HCT116 (cell line): ENCODE data around the gene COG5. TPM values are rescaled to one million over a fixed set of nuclear protein-coding genes. Genes with fewer than 3 reads are reported as not detected.

Source experiments
- ATAC-seq: fragments of 200-7000 bp; cut with Tn5 transposase; 2 replicates; pipeline ENCODE4 v1.9.1; 2020; ENCODE audit warnings: mild to moderate bottlenecking, moderate library complexity
- BruUV-seq: library from RNA; stranded (reverse); fragments of 400-500 nt; replicated peaks from 2 replicates; lab custom pipeline; 2021; lab: Mats Ljungman, UMichigan
- CTCF ChIA-PET: fragments of 300-600 bp; sonication (Branson Sonifier 250); formaldehyde crosslinking; loops from one replicate; lab custom pipeline; 2021; ENCODE audit warnings: antibody characterized with exemption; lab: Charles Lee
- POLR2A ChIA-PET: fragments of 300-600, 350-600 bp; sonication (Branson Sonifier 250); formaldehyde crosslinking; loops from one replicate; lab custom pipeline; 2021; ENCODE audit warnings: antibody characterized with exemption; lab: Charles Lee
- RAD21 ChIA-PET, 2 experiments: fragments of 300-600 bp; sonication (Branson Sonifier 250); formaldehyde crosslinking; loops; one replicate each; lab custom pipeline; 2023; ENCODE audit warnings: low total read pairs in 2 of 2; ENCODE audit not compliant: uncharacterized antibody in 2 of 2, unreplicated experiment in 2 of 2, low non-redundant PET in 1 of 2; lab: Charles Lee
- DNase-seq: peaks from one replicate; pipeline ENCODE4 v3.0.0-alpha.2; 2010; ENCODE audit warnings: low read depth, low spot score
- H2AFZ ChIP-seq: fragments of 200-600 bp; shearing (Covaris generic), sonication (generic); 2 replicates; pipeline ENCODE4 v1.6.1; 2017; ENCODE audit warnings: low read depth, mixed run types, mixed read lengths, antibody characterized with exemption, low read length; ENCODE audit not compliant: poor library complexity, severe bottlenecking
- H3K27ac ChIP-seq: 2 replicates; pipeline ENCODE4 v1.5.1; 2012; ENCODE audit warnings: low read depth, low read length
- H3K27me3 ChIP-seq: fragments of 200-600 bp; sonication (generic); 2 replicates; pipeline ENCODE4 v1.6.1; 2016; ENCODE audit warnings: mixed run types, low read length, mixed read lengths; ENCODE audit not compliant: insufficient read depth
- H3K36me3 ChIP-seq, 2 experiments: fragments of 200-500 bp in 1 of 2; fragments of 200-600 bp in 1 of 2; sonication (Bioruptor generic) in 1 of 2; sonication (generic) in 1 of 2; 2 replicates each; pipeline versions ENCODE4 v1.5.1 to v1.6.1; 2014 to 2016; ENCODE audit warnings: low read length in 2 of 2, inconsistent platforms in 1 of 2, mixed read lengths in 1 of 2, mixed run types in 1 of 2; ENCODE audit not compliant: insufficient read depth in 2 of 2, control insufficient read depth in 1 of 2
- H3K4me1 ChIP-seq, 2 experiments: fragments of 200-600 bp in 1 of 2; sonication (generic) in 1 of 2; 2 replicates each; pipeline versions ENCODE4 v1.5.1 to v1.6.1; 2012 to 2017; ENCODE audit warnings: low read length in 2 of 2, inconsistent platforms in 1 of 2, mild to moderate bottlenecking in 1 of 2, mixed read lengths in 1 of 2, mixed run types in 1 of 2, moderate library complexity in 1 of 2; ENCODE audit not compliant: insufficient read depth in 2 of 2, control insufficient read depth in 1 of 2
- H3K4me2 ChIP-seq: fragments of 200-600 bp; sonication (generic); 2 replicates; pipeline ENCODE4 v1.6.1; 2017; ENCODE audit warnings: mixed run types, low read length, mixed read lengths
- H3K4me3 ChIP-seq, 2 experiments: fragments of 200-600 bp in 1 of 2; sonication (generic) in 1 of 2; replicated peaks in 1 of 2; 2 replicates each; pipeline ENCODE4 v1.5.1; 2011 to 2016; ENCODE audit warnings: low read length in 2 of 2, control low read depth in 1 of 2, low read depth in 1 of 2, mild to moderate bottlenecking in 1 of 2, mixed read lengths in 1 of 2, mixed run types in 1 of 2
- H3K79me2 ChIP-seq: fragments of 200-600 bp; sonication (generic); 2 replicates; pipeline ENCODE4 v1.6.1; 2017; ENCODE audit warnings: mild to moderate bottlenecking, mixed run types, low read length, moderate library complexity, mixed read lengths; ENCODE audit not compliant: insufficient read depth
- H3K9ac ChIP-seq: fragments of 200-600 bp; sonication (generic); 2 replicates; pipeline ENCODE4 v1.6.1; 2016; ENCODE audit warnings: low read length, mixed read lengths
- H3K9me2 ChIP-seq: fragments of 200-600 bp; sonication (generic), shearing (Covaris generic); 2 replicates; pipeline ENCODE4 v1.6.1; 2017; ENCODE audit warnings: mixed run types, mild to moderate bottlenecking, moderate library complexity; ENCODE audit not compliant: insufficient read depth
- H3K9me3 ChIP-seq, 2 experiments: fragments of 200-500 bp in 1 of 2; fragments of 200-600 bp in 1 of 2; sonication (Bioruptor generic) in 1 of 2; sonication (generic) in 1 of 2; 2 replicates each; pipeline ENCODE4 v1.6.1; 2014 to 2017; ENCODE audit warnings: low read length in 2 of 2, mixed read lengths in 2 of 2, inconsistent platforms in 1 of 2, low read depth in 1 of 2, mild to moderate bottlenecking in 1 of 2, mixed run types in 1 of 2, moderate library complexity in 1 of 2; ENCODE audit not compliant: control insufficient read depth in 1 of 2, insufficient read depth in 1 of 2
- H4K20me1 ChIP-seq: fragments of 200-600 bp; sonication (generic), shearing (Covaris generic); 2 replicates; pipeline ENCODE4 v1.6.1; 2017; ENCODE audit warnings: mixed run types, mild to moderate bottlenecking, moderate library complexity; ENCODE audit not compliant: insufficient read depth
- CBX3 ChIP-seq: IDR thresholded peaks from 2 replicates; pipeline ENCODE4 v1.6.1; 2012; ENCODE audit warnings: low read depth
- CEBPB ChIP-seq: IDR thresholded peaks from 2 replicates; pipeline ENCODE4 v1.6.1; 2012; ENCODE audit warnings: low read depth
- ELF1 ChIP-seq: IDR thresholded peaks from 2 replicates; pipeline ENCODE4 v1.6.1; 2012; ENCODE audit warnings: low read depth, borderline replicate concordance
- EZH2 ChIP-seq: fragments of 200-600 bp; sonication (generic); IDR thresholded peaks from 2 replicates; pipeline ENCODE4 v1.6.1; 2017; ENCODE audit warnings: antibody characterized with exemption, mixed run types
- FOSL1 ChIP-seq: IDR thresholded peaks from 2 replicates; pipeline ENCODE4 v1.6.1; 2012; ENCODE audit warnings: low read depth
- JUND ChIP-seq: IDR thresholded peaks from 2 replicates; pipeline ENCODE4 v1.6.1; 2012
- POLR2A ChIP-seq: IDR thresholded peaks from 2 replicates; pipeline ENCODE4 v1.7.0; 2011; ENCODE audit warnings: borderline replicate concordance; ENCODE audit not compliant: insufficient read depth, insufficient read length; ENCODE audit errors: extremely low read depth
- POLR2AphosphoS5 ChIP-seq: IDR thresholded peaks from 2 replicates; pipeline ENCODE4 v1.6.1; 2011; ENCODE audit warnings: mild to moderate bottlenecking, low read depth, low read length, moderate library complexity
- RAD21 ChIP-seq: IDR thresholded peaks from 2 replicates; pipeline ENCODE4 v1.6.1; 2012; ENCODE audit warnings: low read depth, mild to moderate bottlenecking
- SP1 ChIP-seq: IDR thresholded peaks from 2 replicates; pipeline ENCODE4 v1.6.1; 2012; ENCODE audit warnings: low read depth
- SRF ChIP-seq: IDR thresholded peaks from 2 replicates; pipeline ENCODE4 v1.6.1; 2012; ENCODE audit warnings: low read depth
- TCF7L2 ChIP-seq: IDR thresholded peaks from 2 replicates; pipeline ENCODE4 v1.7.0; 2011; ENCODE audit warnings: borderline replicate concordance, inconsistent platforms; ENCODE audit not compliant: insufficient read depth, insufficient read length; ENCODE audit errors: extremely low read depth
- ZFX ChIP-seq: fragments of 450-650 bp; IDR thresholded peaks from 2 replicates; pipeline ENCODE4 v1.6.1; 2017
- ZNF274 ChIP-seq: fragments of 200-500 bp; sonication (Bioruptor generic); IDR thresholded peaks from 2 replicates; pipeline ENCODE4 v1.6.1; 2014; ENCODE audit warnings: mild to moderate bottlenecking, low read depth, low read length, inconsistent platforms
- intact Hi-C: fragments of 100-400 bp; cut with micrococcal nuclease; formaldehyde crosslinking; loops from 2 replicates; pipeline ENCODE4 v1.10.0; 2022
- total RNA-seq: library from RNA; stranded (reverse); gene quantifications from one replicate; pipeline ENCODE4 v1.2.1, GENCODE V29; 2021; ENCODE audit not compliant: unreplicated experiment
- TF ChIP-seq, protein P1 (sequence below): IDR thresholded peaks from 2 replicates; pipeline ENCODE4 v1.6.1; 2011; ENCODE audit warnings: mild to moderate bottlenecking, low read length, moderate library complexity; ENCODE audit not compliant: insufficient replicate concordance; ENCODE audit errors: extremely low read depth
- TF ChIP-seq, protein P2 (sequence below), 3 experiments: fragments of 200-600 bp in 1 of 3; sonication (generic) in 1 of 3; IDR thresholded peaks in 2 of 3; conservative IDR thresholded peaks in 1 of 3; 2 replicates each; pipeline ENCODE4 v1.5.1; 2012 to 2017; ENCODE audit warnings: low read depth in 2 of 3, low read length in 2 of 3, antibody characterized with exemption in 1 of 3, borderline replicate concordance in 1 of 3, control low read depth in 1 of 3, mild to moderate bottlenecking in 1 of 3, mixed read lengths in 1 of 3, mixed run types in 1 of 3, moderate library complexity in 1 of 3; ENCODE audit not compliant: insufficient read depth in 1 of 3

The COG5 gene
- total RNA-seq, 1 experiment from 2014 or later = 30.7 TPM

DNA sequence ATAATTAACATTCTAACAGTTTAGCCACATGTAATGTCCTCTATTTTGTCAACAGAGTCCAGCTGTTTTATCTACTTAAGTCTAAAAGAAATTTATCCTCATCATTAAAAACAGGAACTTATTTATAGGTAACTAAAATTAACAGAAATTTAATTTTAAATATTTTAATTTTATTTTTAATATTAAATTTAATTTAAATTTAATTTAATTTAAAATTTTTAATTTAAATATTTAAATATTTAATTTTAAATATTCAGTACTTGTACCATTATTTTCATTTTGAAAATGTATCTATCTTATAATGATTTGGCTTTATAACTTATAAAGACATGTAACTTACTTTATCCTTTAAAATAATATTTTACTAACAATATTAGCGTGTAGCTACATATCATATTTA lies 94.9 kb downstream of the COG5 start:
- ChIA-PET RAD21 (no interaction called here), CTCF (no interaction called here), POLR2A (no interaction called here)
- BruUV-seq = no TSS peak
- Histone ChIP-seq H3K27ac (no peak overlapping the region), H3K36me3 (no peaks in the 10 kb centered on the region), H3K79me2 (no peaks in the 10 kb centered on the region), H3K4me2 (no peak overlapping the region), H2AFZ (no peak overlapping the region), H3K9me2 (no peaks in the 10 kb centered on the region), H3K9me3 (no peaks in the 10 kb centered on the region), H3K27me3 (no peaks in the 10 kb centered on the region), H3K4me3 (no peak overlapping the region), H3K9ac (no peak overlapping the region), H4K20me1 (no peaks in the 10 kb centered on the region)
- ATAC-seq (no peak), DNase-seq (no peak)
- intact Hi-C loops = no loop called here
- TF ChIP-seq POLR2AphosphoS5 (no peak), CEBPB (no peak), ZFX (no peak), SRF (no peak)
- TF ChIP-seq, all 23 proteins: peak for 0
- no peaks in the 10 kb centered on the region for H3K4me1 ChIP-seq

DNA sequence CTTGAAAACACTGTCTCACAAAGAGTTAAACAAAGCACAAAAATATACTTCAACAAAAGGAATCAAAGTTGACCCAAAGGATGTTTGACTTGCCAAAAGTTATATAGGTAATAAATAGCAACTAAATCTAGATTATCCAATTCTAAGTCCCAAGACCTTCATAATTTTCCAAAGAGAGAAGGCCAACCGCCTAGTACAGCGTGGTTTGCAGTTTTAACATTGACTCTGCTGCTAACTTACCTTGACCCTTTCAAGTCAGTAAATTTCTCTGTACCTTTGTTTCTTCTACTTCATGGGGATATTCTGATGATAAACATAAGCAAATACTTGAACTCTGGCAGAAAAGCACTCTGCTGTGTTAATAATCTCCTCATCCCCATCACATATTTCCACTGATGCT lies 95.7 kb downstream of the COG5 start:
- ChIA-PET RAD21 (no interaction called here), POLR2A (no interaction called here), CTCF (interaction anchor here (1.3 kb wide), 1 partner anchor 409 kb away, joined by 3 read pairs; no protein-coding TSS in a partner anchor)
- Histone ChIP-seq H3K4me1 (no peaks in the 10 kb centered on the region), H3K4me2 (no peak overlapping the region), H3K27ac (no peak overlapping the region), H3K27me3 (no peaks in the 10 kb centered on the region), H3K9me3 (no peaks in the 10 kb centered on the region), H3K79me2 (no peaks in the 10 kb centered on the region), H3K9ac (no peak overlapping the region), H3K9me2 (no peaks in the 10 kb centered on the region), H3K36me3 (no peaks in the 10 kb centered on the region), H2AFZ (no peak overlapping the region), H4K20me1 (no peaks in the 10 kb centered on the region), H3K4me3 (no peak overlapping the region)
- no TSS peak for BruUV-seq
- DNase-seq (no peak), ATAC-seq (no peak)
- intact Hi-C loops = no loop called here
- TF ChIP-seq ZFX (no peak), POLR2A (no peak), ZNF274 (no peak), EZH2 (no peak), CEBPB (no peak), JUND (no peak), ELF1 (no peak), RAD21 (no peak), CBX3 (no peak), TCF7L2 (no peak), FOSL1 (no peak), SP1 (no peak)
- TF ChIP-seq, protein P1, sequence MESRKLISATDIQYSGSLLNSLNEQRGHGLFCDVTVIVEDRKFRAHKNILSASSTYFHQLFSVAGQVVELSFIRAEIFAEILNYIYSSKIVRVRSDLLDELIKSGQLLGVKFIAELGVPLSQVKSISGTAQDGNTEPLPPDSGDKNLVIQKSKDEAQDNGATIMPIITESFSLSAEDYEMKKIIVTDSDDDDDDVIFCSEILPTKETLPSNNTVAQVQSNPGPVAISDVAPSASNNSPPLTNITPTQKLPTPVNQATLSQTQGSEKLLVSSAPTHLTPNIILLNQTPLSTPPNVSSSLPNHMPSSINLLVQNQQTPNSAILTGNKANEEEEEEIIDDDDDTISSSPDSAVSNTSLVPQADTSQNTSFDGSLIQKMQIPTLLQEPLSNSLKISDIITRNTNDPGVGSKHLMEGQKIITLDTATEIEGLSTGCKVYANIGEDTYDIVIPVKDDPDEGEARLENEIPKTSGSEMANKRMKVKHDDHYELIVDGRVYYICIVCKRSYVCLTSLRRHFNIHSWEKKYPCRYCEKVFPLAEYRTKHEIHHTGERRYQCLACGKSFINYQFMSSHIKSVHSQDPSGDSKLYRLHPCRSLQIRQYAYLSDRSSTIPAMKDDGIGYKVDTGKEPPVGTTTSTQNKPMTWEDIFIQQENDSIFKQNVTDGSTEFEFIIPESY = no peak
- TF ChIP-seq, protein P2, sequence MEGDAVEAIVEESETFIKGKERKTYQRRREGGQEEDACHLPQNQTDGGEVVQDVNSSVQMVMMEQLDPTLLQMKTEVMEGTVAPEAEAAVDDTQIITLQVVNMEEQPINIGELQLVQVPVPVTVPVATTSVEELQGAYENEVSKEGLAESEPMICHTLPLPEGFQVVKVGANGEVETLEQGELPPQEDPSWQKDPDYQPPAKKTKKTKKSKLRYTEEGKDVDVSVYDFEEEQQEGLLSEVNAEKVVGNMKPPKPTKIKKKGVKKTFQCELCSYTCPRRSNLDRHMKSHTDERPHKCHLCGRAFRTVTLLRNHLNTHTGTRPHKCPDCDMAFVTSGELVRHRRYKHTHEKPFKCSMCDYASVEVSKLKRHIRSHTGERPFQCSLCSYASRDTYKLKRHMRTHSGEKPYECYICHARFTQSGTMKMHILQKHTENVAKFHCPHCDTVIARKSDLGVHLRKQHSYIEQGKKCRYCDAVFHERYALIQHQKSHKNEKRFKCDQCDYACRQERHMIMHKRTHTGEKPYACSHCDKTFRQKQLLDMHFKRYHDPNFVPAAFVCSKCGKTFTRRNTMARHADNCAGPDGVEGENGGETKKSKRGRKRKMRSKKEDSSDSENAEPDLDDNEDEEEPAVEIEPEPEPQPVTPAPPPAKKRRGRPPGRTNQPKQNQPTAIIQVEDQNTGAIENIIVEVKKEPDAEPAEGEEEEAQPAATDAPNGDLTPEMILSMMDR (IDR thresholded peaks at IDR 0.05 in 2 of 3, conservative IDR thresholded peaks at IDR 0.05 in 1 of 3; ENCODE audit: borderline replicate concordance in 1 of 3, insufficient read depth in 1 of 3, low read depth in 2 of 3, low read length in 2 of 3) = no peak
